ENCODE data around the gene PIK3C2G. TPM values are rescaled to one million over a fixed set of nuclear protein-coding genes. Genes with fewer than 3 reads are reported as not detected.

PIK3C2G gene
- total RNA-seq = 10 to 100 TPM; 17.9 to 27.7 (median 26.6) TPM

GRCh38 chr12:18261273-18261672, at the start of gene PIK3C2G:
TSS of gene PIK3C2G (plus strand) at chr12:18261518. CDS start at chr12:18282082, 20,564 bp downstream.
- intact Hi-C loops (cut with DNase I; ENCODE audit: low total_unique reads) = no loop called here
- no peak within 1 kb of the TSS for H3K4me3 ChIP-seq (ENCODE audit: low read depth, poor library complexity, severe bottlenecking)
- WGBS, 2 donors = 53 to 59% methylated on average over 7 of the region's 7 CpGs
- TF ChIP-seq CTCF (IDR thresholded peaks at IDR 0.05) = no peak
- no peak for TF ChIP-seq POLR2A (IDR thresholded peaks at IDR 0.05)
- peak in 1 of 2 donors; percentile 26 for DNase-seq (ENCODE audit: low spot score in 2 of 2)

- H3K4me3 ChIP-seq (ENCODE audit: low read depth, poor library complexity, severe bottlenecking) = no peak overlapping the region
- no peak for DNase-seq (ENCODE audit: low spot score in 2 of 2)
- TF ChIP-seq POLR2A (IDR thresholded peaks at IDR 0.05) = no peak
- TF ChIP-seq CTCF (IDR thresholded peaks at IDR 0.05) = no peak
- 92 to 97% methylated on average over 1 of the region's 1 CpG for WGBS, 2 donors
- intact Hi-C loops (cut with DNase I; ENCODE audit: low total_unique reads) = no loop called here
Measured at GRCh38 chr12:18217966-18218365, 43.4 kb upstream of the PIK3C2G start.

- peak in 1 of 2 donors; percentile 34 for DNase-seq (ENCODE audit: low spot score in 2 of 2)
- 60 to 76% methylated on average over 4 of the region's 4 CpGs for WGBS, 2 donors
- no peak overlapping the region for H3K4me3 ChIP-seq (ENCODE audit: low read depth, poor library complexity, severe bottlenecking)
- intact Hi-C loops (cut with DNase I; ENCODE audit: low total_unique reads) = no loop called here
- TF ChIP-seq POLR2A (IDR thresholded peaks at IDR 0.05) (no peak), CTCF (IDR thresholded peaks at IDR 0.05) (no peak)
Measured at GRCh38 chr12:18221726-18222125, 39.6 kb upstream of the PIK3C2G start.

- WGBS, 2 donors = 93 to 100% methylated on average over 1 of the region's 1 CpG
- no peak overlapping the region for H3K4me3 ChIP-seq (ENCODE audit: low read depth, poor library complexity, severe bottlenecking)
- intact Hi-C loops (cut with DNase I; ENCODE audit: low total_unique reads) = no loop called here
- no peak for DNase-seq (ENCODE audit: low spot score in 2 of 2)
- TF ChIP-seq POLR2A (IDR thresholded peaks at IDR 0.05) (no peak), CTCF (IDR thresholded peaks at IDR 0.05) (no peak)
Measured at GRCh38 chr12:18222699-18223098, 38.6 kb upstream of the PIK3C2G start.

- no peak for TF ChIP-seq CTCF (IDR thresholded peaks at IDR 0.05)
- TF ChIP-seq POLR2A (IDR thresholded peaks at IDR 0.05) = no peak
- intact Hi-C loops (cut with DNase I; ENCODE audit: low total_unique reads) = loop anchor here (2.0 kb wide), 1 partner anchor 82 kb away; no protein-coding TSS in a partner anchor
- no peak overlapping the region for H3K4me3 ChIP-seq (ENCODE audit: low read depth, poor library complexity, severe bottlenecking)
- no peak for DNase-seq (ENCODE audit: low spot score in 2 of 2)
Measured at GRCh38 chr12:18224745-18225144, 36.6 kb upstream of the PIK3C2G start.

GRCh38 chr12:18239526-18239925, 21.8 kb upstream of the PIK3C2G start:
- TF ChIP-seq CTCF (IDR thresholded peaks at IDR 0.05) (no peak), POLR2A (IDR thresholded peaks at IDR 0.05) (no peak)
- no peak overlapping the region for H3K4me3 ChIP-seq (ENCODE audit: low read depth, poor library complexity, severe bottlenecking)
- intact Hi-C loops (cut with DNase I; ENCODE audit: low total_unique reads) = no loop called here
- DNase-seq (ENCODE audit: low spot score in 2 of 2) = no peak
- WGBS, 2 donors = 89 to 95% methylated on average over 1 of the region's 1 CpG

All from lower leg skin (tissue), 4 donors.